22Rv1 (cell line): ENCODE results near the gene CCDC106.

Experiments
- ZFX ChIP-seq: fragments of 450-650 bp; IDR thresholded peaks from 2 replicates; pipeline ENCODE4 v1.6.1; 2017; ENCODE audit warnings: antibody characterized with exemption, borderline replicate concordance
- TF ChIP-seq, protein P1 (sequence below): fragments of 450-650 bp; IDR thresholded peaks from 2 replicates; pipeline ENCODE4 v1.5.1; 2017; ENCODE audit warnings: mild to moderate bottlenecking

- TF ChIP-seq, protein P1, sequence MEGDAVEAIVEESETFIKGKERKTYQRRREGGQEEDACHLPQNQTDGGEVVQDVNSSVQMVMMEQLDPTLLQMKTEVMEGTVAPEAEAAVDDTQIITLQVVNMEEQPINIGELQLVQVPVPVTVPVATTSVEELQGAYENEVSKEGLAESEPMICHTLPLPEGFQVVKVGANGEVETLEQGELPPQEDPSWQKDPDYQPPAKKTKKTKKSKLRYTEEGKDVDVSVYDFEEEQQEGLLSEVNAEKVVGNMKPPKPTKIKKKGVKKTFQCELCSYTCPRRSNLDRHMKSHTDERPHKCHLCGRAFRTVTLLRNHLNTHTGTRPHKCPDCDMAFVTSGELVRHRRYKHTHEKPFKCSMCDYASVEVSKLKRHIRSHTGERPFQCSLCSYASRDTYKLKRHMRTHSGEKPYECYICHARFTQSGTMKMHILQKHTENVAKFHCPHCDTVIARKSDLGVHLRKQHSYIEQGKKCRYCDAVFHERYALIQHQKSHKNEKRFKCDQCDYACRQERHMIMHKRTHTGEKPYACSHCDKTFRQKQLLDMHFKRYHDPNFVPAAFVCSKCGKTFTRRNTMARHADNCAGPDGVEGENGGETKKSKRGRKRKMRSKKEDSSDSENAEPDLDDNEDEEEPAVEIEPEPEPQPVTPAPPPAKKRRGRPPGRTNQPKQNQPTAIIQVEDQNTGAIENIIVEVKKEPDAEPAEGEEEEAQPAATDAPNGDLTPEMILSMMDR = no peak
- TF ChIP-seq ZFX = no peak
Observed at GRCh38 chr19:55616395-55616875, 31.6 kb upstream of the CCDC106 start.
